CD4-positive, CD25-positive, alpha-beta regulatory T cell (primary cell): ENCODE data around the gene SCNN1B. TPM values are rescaled to one million over a fixed set of nuclear protein-coding genes. Genes with fewer than 3 reads are reported as not detected.
A peak's percentile ranks its signal among the peaks of the same experiment; 100 is the strongest.
"Not testable (repeated sequence)": the region's sequence is repeated elsewhere in the genome, so short reads cannot be mapped to it uniquely, and the experiment has no call there.

ENCODE experiments used
- ATAC-seq, 2 donors: fragments of 150-1000 bp; cut with Tn5 transposase; one replicate each; pipeline ENCODE4 v1.10.0; 2021; ENCODE audit warnings: low read depth in 2 of 2, moderate number of reproducible peaks in 2 of 2, moderate library complexity in 1 of 2
- DNase-seq, 3 donors: peaks; one replicate each; pipeline versions ENCODE4 v3.0.0 to v3.0.0-alpha.2; 2012 to 2022; ENCODE audit warnings: mixed read lengths in 1 of 3
- H3K27ac ChIP-seq: one replicate; pipeline ENCODE4 v1.7.0; 2013; ENCODE audit warnings: mild to moderate bottlenecking, low read length; ENCODE audit not compliant: insufficient read depth, poor library complexity, severe bottlenecking
- H3K27me3 ChIP-seq: one replicate; pipeline ENCODE4 v1.7.0; 2013; ENCODE audit warnings: low read length; ENCODE audit not compliant: control insufficient read depth, insufficient read depth
- H3K36me3 ChIP-seq: one replicate; pipeline ENCODE4 v1.7.0; 2013; ENCODE audit warnings: mild to moderate bottlenecking, low read length, moderate library complexity; ENCODE audit not compliant: control insufficient read depth, insufficient read depth
- H3K4me1 ChIP-seq: 2 replicates; pipeline ENCODE4 v1.7.0; 2013; ENCODE audit warnings: mild to moderate bottlenecking, low read length; ENCODE audit not compliant: insufficient read depth, control insufficient read depth, poor library complexity, severe bottlenecking
- H3K4me3 ChIP-seq: one replicate; pipeline ENCODE4 v1.7.0; 2013; ENCODE audit warnings: low read depth, mild to moderate bottlenecking, low read length, moderate library complexity
- H3K9me3 ChIP-seq, 2 experiments: 1 replicate in 1 of 2; 2 replicates in 1 of 2; pipeline ENCODE4 v1.7.0; 2013; ENCODE audit warnings: low read length in 2 of 2, mild to moderate bottlenecking in 1 of 2, moderate library complexity in 1 of 2; ENCODE audit not compliant: control insufficient read depth in 2 of 2
- H3K27ac Mint-ChIP-seq, 3 donors: one replicate each; pipeline ENCODE4 v1.8.0; 2020 to 2022; ENCODE audit warnings: mild to moderate bottlenecking in 3 of 3, mixed read lengths in 3 of 3, moderate library complexity in 2 of 3
- H3K27me3 Mint-ChIP-seq: one replicate; pipeline ENCODE4 v1.8.0; 2022; ENCODE audit warnings: mild to moderate bottlenecking, mixed read lengths
- H3K36me3 Mint-ChIP-seq: one replicate; pipeline ENCODE4 v1.8.0; 2020; ENCODE audit warnings: mixed read lengths
- H3K4me1 Mint-ChIP-seq, 4 donors: one replicate each; pipeline ENCODE4 v1.8.0; 2020 to 2022; ENCODE audit warnings: mixed read lengths in 4 of 4, mild to moderate bottlenecking in 1 of 4
- H3K4me3 Mint-ChIP-seq, 4 donors: one replicate each; pipeline ENCODE4 v1.8.0; 2020 to 2022; ENCODE audit warnings: mild to moderate bottlenecking in 4 of 4, mixed read lengths in 4 of 4, moderate library complexity in 3 of 4
- H3K9me3 Mint-ChIP-seq, 7 donors: one replicate each; pipeline ENCODE4 v1.8.0; 2020 to 2022; ENCODE audit warnings: mixed read lengths in 7 of 7, mild to moderate bottlenecking in 3 of 7, moderate library complexity in 2 of 7
- polyA plus RNA-seq, 4 donors: library from polyadenylated mRNA; unstranded; fragments of 300-500 nt; fragmentation: Illumina TruSeq; gene quantifications; one replicate each; pipeline ENCODE4 v1.2.3, GENCODE V29; 2021
- total RNA-seq: library from RNA; stranded (reverse); gene quantifications from one replicate; pipeline ENCODE4 v1.2.3, GENCODE V29; 2022

Gene SCNN1B
- total and polyA plus RNA-seq, 5 donors from 2014 or later: not detected

GRCh38 chr16:23379707-23380106, 77.6 kb downstream of the SCNN1B start:
- no peak overlapping the region for H3K4me3 Mint-ChIP-seq

GRCh38 chr16:23380501-23380951, 78.4 kb downstream of the SCNN1B start:
- no peaks in the 10 kb centered on the region for H3K4me1 Mint-ChIP-seq
- no peaks in the 10 kb centered on the region for H3K36me3 Mint-ChIP-seq
- Histone ChIP-seq H3K27me3 (no peaks in the 10 kb centered on the region), H3K9me3 (no peaks in the 10 kb centered on the region), H3K4me1 (no peaks in the 10 kb centered on the region), H3K36me3 (no peaks in the 10 kb centered on the region), H3K27ac (no peak overlapping the region), H3K4me3 (no peak overlapping the region)
- H3K27ac Mint-ChIP-seq: no peak overlapping the region
- DNase-seq (no peak), ATAC-seq (no peak)
- no peaks in the 10 kb centered on the region for H3K27me3 Mint-ChIP-seq
- no peak overlapping the region for H3K4me3 Mint-ChIP-seq
- H3K9me3 Mint-ChIP-seq: peaks cover 0 to 2% (median 0%) of the 10 kb centered on the region in 7 donors

More at GRCh38 chr16:23379707-23380106, 77.6 kb downstream of the SCNN1B start:
- no peaks in the 10 kb centered on the region for H3K4me1 Mint-ChIP-seq
- H3K9me3 Mint-ChIP-seq: peaks cover 0 to 2% (median 0%) of the 10 kb centered on the region in 7 donors
- H3K36me3 ChIP-seq: no peaks in the 10 kb centered on the region
- no peak overlapping the region for H3K27ac Mint-ChIP-seq
- H3K4me3 ChIP-seq: no peak overlapping the region
- DNase-seq (no peak), ATAC-seq (no peak)
- H3K27ac ChIP-seq: no peak overlapping the region
- H3K9me3 ChIP-seq: no peaks in the 10 kb centered on the region
- peaks cover 5% of the 10 kb centered on the region for H3K27me3 Mint-ChIP-seq
- no peaks in the 10 kb centered on the region for H3K36me3 Mint-ChIP-seq
- H3K27me3 ChIP-seq: no peaks in the 10 kb centered on the region
- H3K4me1 ChIP-seq: no peaks in the 10 kb centered on the region

- H3K4me1 ChIP-seq, H3K9me3 Mint-ChIP-seq, H3K4me3 ChIP-seq, H3K4me1 Mint-ChIP-seq, ATAC-seq, H3K27ac ChIP-seq, H3K36me3 Mint-ChIP-seq, H3K36me3 ChIP-seq, H3K9me3 ChIP-seq, H3K27me3 Mint-ChIP-seq, H3K27me3 ChIP-seq, H3K4me3 Mint-ChIP-seq, H3K27ac Mint-ChIP-seq, DNase-seq: not testable (repeated sequence)
Observed at GRCh38 chr16:23381702-23382101, 79.6 kb downstream of the SCNN1B start.

- no peaks in the 10 kb centered on the region for H3K27me3 Mint-ChIP-seq
- no peaks in the 10 kb centered on the region for H3K4me1 Mint-ChIP-seq
- Histone ChIP-seq H3K4me3 (no peak overlapping the region), H3K4me1 (no peaks in the 10 kb centered on the region), H3K27ac (no peak overlapping the region), H3K27me3 (no peaks in the 10 kb centered on the region), H3K36me3 (no peaks in the 10 kb centered on the region), H3K9me3 (no peaks in the 10 kb centered on the region)
- H3K36me3 Mint-ChIP-seq: no peaks in the 10 kb centered on the region
- DNase-seq: no peak
- peaks cover 0 to 2% (median 0%) of the 10 kb centered on the region in 7 donors for H3K9me3 Mint-ChIP-seq
- no peak overlapping the region for H3K27ac Mint-ChIP-seq
- no peak overlapping the region for H3K4me3 Mint-ChIP-seq
- no peak for ATAC-seq
Observed at GRCh38 chr16:23382279-23382678, 80.2 kb downstream of the SCNN1B start.

GRCh38 chr16:23383881-23384280, 81.8 kb downstream of the SCNN1B start:
- H3K36me3 ChIP-seq: peaks cover 3% of the 10 kb centered on the region
- H3K27ac ChIP-seq: no peak overlapping the region
- no peaks in the 10 kb centered on the region for H3K4me1 Mint-ChIP-seq
- no peak overlapping the region for H3K4me3 Mint-ChIP-seq
- H3K9me3 ChIP-seq: no peaks in the 10 kb centered on the region
- no peaks in the 10 kb centered on the region for H3K4me1 ChIP-seq
- peaks cover 8% of the 10 kb centered on the region for H3K36me3 Mint-ChIP-seq
- no peak overlapping the region for H3K4me3 ChIP-seq
- no peak overlapping the region for H3K27ac Mint-ChIP-seq
- no peaks in the 10 kb centered on the region for H3K27me3 Mint-ChIP-seq
- H3K9me3 Mint-ChIP-seq: peaks cover 0 to 2% (median 0%) of the 10 kb centered on the region in 7 donors
- ATAC-seq (no peak), DNase-seq (no peak)
- H3K27me3 ChIP-seq: no peaks in the 10 kb centered on the region

GRCh38 chr16:23384878-23385277, 82.8 kb downstream of the SCNN1B start:
- Histone ChIP-seq H3K27me3 (no peaks in the 10 kb centered on the region), H3K4me1 (no peaks in the 10 kb centered on the region), H3K36me3 (peaks cover 10% of the 10 kb centered on the region), H3K4me3 (no peak overlapping the region), H3K27ac (no peak overlapping the region), H3K9me3 (no peaks in the 10 kb centered on the region)
- peaks cover 16% of the 10 kb centered on the region for H3K36me3 Mint-ChIP-seq
- H3K4me3 Mint-ChIP-seq: no peak overlapping the region
- H3K27ac Mint-ChIP-seq: peak overlapping the region in 1 of 3 donors; percentile 14
- H3K4me1 Mint-ChIP-seq: no peaks in the 10 kb centered on the region
- DNase-seq (no peak), ATAC-seq (no peak)
- H3K9me3 Mint-ChIP-seq: no peaks in the 10 kb centered on the region
- H3K27me3 Mint-ChIP-seq: no peaks in the 10 kb centered on the region

GRCh38 chr16:23385441-23385840, 83.3 kb downstream of the SCNN1B start:
- no peaks in the 10 kb centered on the region for H3K4me1 ChIP-seq
- H3K4me1 Mint-ChIP-seq: no peaks in the 10 kb centered on the region
- H3K36me3 ChIP-seq: peaks cover 10% of the 10 kb centered on the region
- no peaks in the 10 kb centered on the region for H3K27me3 Mint-ChIP-seq
- no peak overlapping the region for H3K27ac ChIP-seq
- H3K27me3 ChIP-seq: no peaks in the 10 kb centered on the region
- no peaks in the 10 kb centered on the region for H3K9me3 ChIP-seq
- no peak overlapping the region for H3K4me3 Mint-ChIP-seq
- no peak overlapping the region for H3K27ac Mint-ChIP-seq
- no peak for DNase-seq
- ATAC-seq: no peak
- no peaks in the 10 kb centered on the region for H3K9me3 Mint-ChIP-seq
- peaks cover 17% of the 10 kb centered on the region for H3K36me3 Mint-ChIP-seq
- H3K4me3 ChIP-seq: no peak overlapping the region

GRCh38 chr16:23387666-23388065, 85.6 kb downstream of the SCNN1B start:
- no peaks in the 10 kb centered on the region for H3K9me3 Mint-ChIP-seq
- H3K4me3 ChIP-seq: no peak overlapping the region
- DNase-seq: no peak
- no peak overlapping the region for H3K4me3 Mint-ChIP-seq
- H3K36me3 Mint-ChIP-seq: peaks cover 28% of the 10 kb centered on the region
- no peaks in the 10 kb centered on the region for H3K4me1 ChIP-seq
- no peak for ATAC-seq
- no peaks in the 10 kb centered on the region for H3K27me3 ChIP-seq
- H3K27me3 Mint-ChIP-seq: no peaks in the 10 kb centered on the region
- H3K4me1 Mint-ChIP-seq: no peaks in the 10 kb centered on the region
- no peak overlapping the region for H3K27ac ChIP-seq
- H3K27ac Mint-ChIP-seq: no peak overlapping the region
- H3K9me3 ChIP-seq: no peaks in the 10 kb centered on the region
- peaks cover 31% of the 10 kb centered on the region for H3K36me3 ChIP-seq
